ENCODE results near the gene SLIT3.

The SLIT3 gene

DNA sequence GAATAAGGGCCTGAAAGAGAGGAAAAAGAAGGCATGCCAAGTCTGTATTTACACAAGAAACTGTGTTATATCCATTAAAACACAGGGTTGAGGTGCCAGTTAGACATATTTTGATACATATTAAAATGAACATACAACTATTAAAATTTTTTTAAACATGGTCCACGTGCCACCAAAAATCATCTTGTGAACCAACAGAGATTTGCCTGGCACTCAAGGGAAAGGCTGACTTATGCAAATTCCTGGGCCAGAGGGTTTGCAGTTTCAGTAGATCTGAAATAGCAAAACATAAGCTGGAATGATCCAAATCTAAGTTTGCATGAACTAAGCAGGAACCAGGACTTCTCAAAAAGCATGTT, 168.7 kb downstream of the SLIT3 start:
- H3K4me2 ChIP-seq (ENCODE audit: low read length) = no peak overlapping the region
- no peaks in the 10 kb centered on the region for H3K27me3 ChIP-seq (ENCODE audit: control insufficient read depth, insufficient read depth, low read length)
- H3K4me3 ChIP-seq (ENCODE audit: low read length) = no peak overlapping the region
- no peak overlapping the region for H3K9ac ChIP-seq (ENCODE audit: low read depth, low read length)
- H3K9me3 ChIP-seq (replicated peaks; ENCODE audit: low read length) = no peaks in the 10 kb centered on the region
- no peaks in the 10 kb centered on the region for H3K4me1 ChIP-seq (ENCODE audit: control insufficient read depth, insufficient read depth, low read length)
- H3K36me3 ChIP-seq (ENCODE audit: insufficient read depth, low read length) = no peaks in the 10 kb centered on the region

DNA sequence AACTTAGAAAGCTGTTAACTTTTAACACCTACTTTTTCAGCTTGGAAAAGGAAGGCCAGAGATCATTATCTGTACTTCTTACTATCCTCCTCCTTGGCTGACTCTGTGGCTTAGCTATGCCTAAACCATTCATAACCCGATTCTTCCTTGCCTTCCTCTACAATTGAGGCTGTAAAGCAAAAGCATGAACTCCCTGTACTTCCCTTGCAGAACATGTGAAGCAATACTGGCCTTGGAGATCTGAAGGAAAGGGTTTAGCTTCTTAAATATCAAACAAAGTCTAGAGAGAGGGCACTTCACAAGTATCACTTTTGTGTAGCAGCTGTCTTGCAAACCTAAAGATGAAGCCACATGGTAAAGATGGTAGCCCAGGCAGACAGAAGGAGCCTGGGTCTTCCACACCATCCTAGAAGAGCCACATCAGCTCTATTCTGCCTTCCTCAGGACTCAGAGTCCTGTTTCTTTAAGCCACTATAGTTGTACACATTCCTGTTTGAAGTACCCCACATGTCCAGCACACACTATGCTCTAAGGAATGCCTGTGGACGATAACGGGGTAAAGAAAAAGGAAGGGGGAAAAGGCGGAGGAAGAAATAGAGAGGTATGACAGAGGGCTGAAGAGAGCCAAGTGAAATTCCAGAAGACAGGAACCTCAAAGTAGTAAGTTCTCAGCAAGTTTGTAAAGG, 169.2 kb downstream of the SLIT3 start:
- Histone ChIP-seq H3K4me1 (ENCODE audit: control insufficient read depth, insufficient read depth, low read length) (no peaks in the 10 kb centered on the region), H3K27me3 (ENCODE audit: control insufficient read depth, insufficient read depth, low read length) (no peaks in the 10 kb centered on the region), H3K9ac (ENCODE audit: low read depth, low read length) (no peak overlapping the region), H3K4me2 (ENCODE audit: low read length) (no peak overlapping the region), H3K36me3 (ENCODE audit: insufficient read depth, low read length) (no peaks in the 10 kb centered on the region), H3K4me3 (ENCODE audit: low read length) (no peak overlapping the region), H3K9me3 (replicated peaks; ENCODE audit: low read length) (no peaks in the 10 kb centered on the region)

DNA sequence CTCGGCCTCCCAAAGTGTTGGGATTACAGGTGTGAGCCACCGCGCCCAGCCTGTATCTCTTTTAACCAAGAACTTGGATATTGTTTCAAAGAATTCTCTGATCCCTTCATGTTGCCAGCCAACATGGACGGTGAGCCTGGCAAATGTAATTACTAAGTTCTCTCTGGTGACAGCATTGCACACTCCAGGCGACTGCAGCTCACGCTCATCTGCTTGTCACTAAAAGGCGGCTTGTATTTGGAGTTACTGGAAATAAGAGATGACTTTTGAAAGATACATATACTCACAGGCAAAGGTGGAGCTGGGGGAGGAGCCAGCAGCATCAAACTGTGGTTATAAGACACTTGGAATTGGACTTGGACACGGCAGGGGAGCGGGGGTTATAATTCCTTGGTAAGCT, 172.3 kb downstream of the SLIT3 start:
- no peaks in the 10 kb centered on the region for H3K9me3 ChIP-seq (replicated peaks; ENCODE audit: low read length)
- no peaks in the 10 kb centered on the region for H3K4me1 ChIP-seq (ENCODE audit: control insufficient read depth, insufficient read depth, low read length)
- peaks cover under 1% of the 10 kb centered on the region for H3K27me3 ChIP-seq (ENCODE audit: control insufficient read depth, insufficient read depth, low read length)
- H3K4me3 ChIP-seq (ENCODE audit: low read length) = no peak overlapping the region
- no peaks in the 10 kb centered on the region for H3K36me3 ChIP-seq (ENCODE audit: insufficient read depth, low read length)
- H3K9ac ChIP-seq (ENCODE audit: low read depth, low read length) = no peak overlapping the region
- H3K4me2 ChIP-seq (ENCODE audit: low read length) = no peak overlapping the region

DNA sequence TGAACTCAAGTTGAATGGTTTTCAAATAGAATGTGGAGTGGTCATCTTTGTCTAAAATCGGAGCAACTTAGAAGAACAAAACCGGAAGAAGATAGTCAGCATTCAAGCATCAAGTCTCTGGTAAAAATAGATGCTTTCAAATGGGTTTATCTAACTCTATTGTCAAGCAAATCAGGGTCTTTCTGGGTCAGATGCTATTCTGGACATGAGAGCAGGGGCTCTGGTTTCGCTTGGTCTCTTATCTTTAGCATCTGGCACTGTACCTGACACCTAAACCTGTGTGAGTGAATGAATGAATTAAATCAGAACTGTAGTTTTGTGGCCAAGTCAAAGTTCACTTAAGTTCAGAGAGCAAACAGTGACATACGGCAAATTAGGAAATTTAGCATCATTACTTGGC, 173.5 kb downstream of the SLIT3 start:
- H3K36me3 ChIP-seq (ENCODE audit: insufficient read depth, low read length) = no peaks in the 10 kb centered on the region
- no peaks in the 10 kb centered on the region for H3K4me1 ChIP-seq (ENCODE audit: control insufficient read depth, insufficient read depth, low read length)
- H3K9me3 ChIP-seq (replicated peaks; ENCODE audit: low read length) = no peaks in the 10 kb centered on the region
- no peak overlapping the region for H3K9ac ChIP-seq (ENCODE audit: low read depth, low read length)
- no peak overlapping the region for H3K4me3 ChIP-seq (ENCODE audit: low read length)
- no peak overlapping the region for H3K4me2 ChIP-seq (ENCODE audit: low read length)
- peaks cover 3% of the 10 kb centered on the region for H3K27me3 ChIP-seq (ENCODE audit: control insufficient read depth, insufficient read depth, low read length)

DNA sequence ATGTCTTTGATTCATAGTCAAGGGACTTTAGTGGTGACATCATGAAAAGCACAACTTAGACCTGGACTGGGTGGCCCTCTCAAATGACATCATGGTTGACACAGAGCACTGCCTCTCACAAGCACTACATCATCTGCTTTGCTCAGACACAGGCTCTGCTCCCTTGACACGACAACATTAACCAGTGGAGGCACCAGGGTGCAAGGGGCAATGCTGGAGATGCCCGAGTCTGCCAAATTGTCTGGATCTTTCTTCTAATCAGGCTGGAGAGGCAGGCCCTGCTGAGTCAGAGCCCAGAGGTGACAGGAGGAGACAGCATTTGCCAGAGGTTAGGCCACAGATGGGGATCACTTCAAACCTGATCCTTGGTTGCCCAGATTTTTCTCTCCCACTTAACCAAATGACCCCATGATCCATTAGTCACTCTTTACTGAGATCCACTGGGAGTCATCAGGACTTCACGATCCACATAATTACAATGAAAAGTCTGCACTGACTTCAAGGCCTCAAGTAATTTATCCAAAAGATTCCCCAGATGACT, 174.4 kb downstream of the SLIT3 start:
- Histone ChIP-seq H3K27me3 (ENCODE audit: control insufficient read depth, insufficient read depth, low read length) (peaks cover 3% of the 10 kb centered on the region), H3K4me2 (ENCODE audit: low read length) (no peak overlapping the region), H3K9me3 (replicated peaks; ENCODE audit: low read length) (no peaks in the 10 kb centered on the region), H3K4me3 (ENCODE audit: low read length) (no peak overlapping the region), H3K4me1 (ENCODE audit: control insufficient read depth, insufficient read depth, low read length) (no peaks in the 10 kb centered on the region), H3K9ac (ENCODE audit: low read depth, low read length) (no peak overlapping the region), H3K36me3 (ENCODE audit: insufficient read depth, low read length) (no peaks in the 10 kb centered on the region)

DNA sequence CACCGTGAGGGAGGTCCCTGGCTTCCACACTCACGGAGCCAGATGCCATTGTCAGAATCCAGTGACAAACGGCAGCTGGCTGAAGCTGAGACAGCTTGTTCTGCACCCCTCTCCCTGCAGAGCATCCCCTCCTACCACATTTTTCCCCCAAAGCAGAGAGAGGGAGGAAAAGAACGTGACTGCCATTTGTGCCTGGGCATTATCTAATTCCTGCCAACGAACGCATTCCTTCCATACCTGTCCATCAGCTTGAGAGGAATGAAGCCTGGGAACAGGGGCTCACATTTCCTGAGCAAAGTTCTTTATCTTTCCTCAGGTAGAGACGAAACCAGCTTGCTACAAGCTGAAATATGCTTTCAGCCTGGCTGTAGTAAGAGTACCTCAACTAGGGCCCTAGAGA, 175.4 kb downstream of the SLIT3 start:
- peaks cover 3% of the 10 kb centered on the region for H3K27me3 ChIP-seq (ENCODE audit: control insufficient read depth, insufficient read depth, low read length)
- no peak overlapping the region for H3K4me2 ChIP-seq (ENCODE audit: low read length)
- H3K4me3 ChIP-seq (ENCODE audit: low read length) = no peak overlapping the region
- H3K36me3 ChIP-seq (ENCODE audit: insufficient read depth, low read length) = no peaks in the 10 kb centered on the region
- H3K4me1 ChIP-seq (ENCODE audit: control insufficient read depth, insufficient read depth, low read length) = no peaks in the 10 kb centered on the region
- H3K9ac ChIP-seq (ENCODE audit: low read depth, low read length) = no peak overlapping the region
- no peaks in the 10 kb centered on the region for H3K9me3 ChIP-seq (replicated peaks; ENCODE audit: low read length)

DNA sequence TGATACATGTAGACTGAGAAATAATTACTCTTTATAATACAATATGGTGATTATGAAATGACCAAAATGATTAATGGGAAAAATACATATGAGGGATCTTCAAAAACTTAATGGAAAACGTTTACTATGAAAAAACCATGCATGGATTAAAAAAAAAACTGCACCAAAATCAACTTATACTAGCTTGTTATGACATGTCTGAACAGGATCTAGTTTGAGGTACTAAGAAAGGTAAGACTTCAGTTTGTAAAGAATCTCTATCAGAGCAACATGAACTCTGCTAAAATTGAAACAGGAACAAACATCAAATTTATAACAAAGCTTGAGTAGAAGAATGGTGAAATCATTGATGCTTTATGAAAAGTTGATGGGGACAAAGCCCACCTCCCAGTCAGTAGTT, 178.0 kb downstream of the SLIT3 start:
- no peaks in the 10 kb centered on the region for H3K36me3 ChIP-seq (ENCODE audit: insufficient read depth, low read length)
- peaks cover 3% of the 10 kb centered on the region for H3K27me3 ChIP-seq (ENCODE audit: control insufficient read depth, insufficient read depth, low read length)
- H3K9ac ChIP-seq (ENCODE audit: low read depth, low read length) = no peak overlapping the region
- no peak overlapping the region for H3K4me3 ChIP-seq (ENCODE audit: low read length)
- H3K9me3 ChIP-seq (replicated peaks; ENCODE audit: low read length) = no peaks in the 10 kb centered on the region
- H3K4me2 ChIP-seq (ENCODE audit: low read length) = no peak overlapping the region
- no peaks in the 10 kb centered on the region for H3K4me1 ChIP-seq (ENCODE audit: control insufficient read depth, insufficient read depth, low read length)

DNA sequence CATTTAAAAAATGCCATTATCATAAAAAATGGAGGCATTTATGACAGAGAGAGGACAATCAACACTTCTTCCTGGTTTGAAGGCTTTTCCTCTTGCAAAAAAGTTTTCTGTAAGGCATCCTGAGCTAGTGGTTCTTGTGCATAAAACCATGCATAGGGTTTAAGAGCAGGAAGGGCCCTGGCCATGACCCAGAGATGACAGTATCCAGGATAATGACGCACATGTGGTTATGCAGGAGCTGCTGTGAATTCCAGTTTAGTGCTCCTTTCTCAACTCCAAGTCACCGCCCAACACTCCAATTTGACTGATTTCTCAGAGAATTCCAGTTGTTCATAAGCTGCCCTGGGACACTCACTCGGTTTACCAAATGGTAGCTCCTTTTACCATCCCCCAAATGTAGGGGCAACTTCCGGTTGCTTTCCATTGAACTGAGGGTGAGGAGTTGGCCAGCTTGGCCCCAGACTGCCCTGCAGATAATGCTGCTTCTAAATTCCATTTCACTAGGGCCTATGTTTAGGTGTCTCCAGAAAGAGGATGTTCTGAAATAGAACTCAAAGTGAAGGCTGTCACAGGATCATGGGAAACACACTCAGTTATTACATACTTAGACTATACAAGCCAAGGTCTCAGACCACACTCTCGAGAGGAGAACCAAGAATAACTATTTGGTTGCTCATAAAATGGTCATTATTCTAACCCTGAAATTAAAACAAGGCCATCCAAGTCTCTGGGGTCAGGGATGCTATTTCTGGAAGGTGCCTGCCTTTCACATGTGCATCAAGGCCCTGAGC, 179.1 kb downstream of the SLIT3 start:
- Histone ChIP-seq H3K9ac (ENCODE audit: low read depth, low read length) (no peak overlapping the region), H3K4me3 (ENCODE audit: low read length) (no peak overlapping the region), H3K36me3 (ENCODE audit: insufficient read depth, low read length) (no peaks in the 10 kb centered on the region), H3K4me2 (ENCODE audit: low read length) (no peak overlapping the region), H3K4me1 (ENCODE audit: control insufficient read depth, insufficient read depth, low read length) (no peaks in the 10 kb centered on the region), H3K9me3 (replicated peaks; ENCODE audit: low read length) (no peaks in the 10 kb centered on the region), H3K27me3 (ENCODE audit: control insufficient read depth, insufficient read depth, low read length) (peaks cover 3% of the 10 kb centered on the region)

DNA sequence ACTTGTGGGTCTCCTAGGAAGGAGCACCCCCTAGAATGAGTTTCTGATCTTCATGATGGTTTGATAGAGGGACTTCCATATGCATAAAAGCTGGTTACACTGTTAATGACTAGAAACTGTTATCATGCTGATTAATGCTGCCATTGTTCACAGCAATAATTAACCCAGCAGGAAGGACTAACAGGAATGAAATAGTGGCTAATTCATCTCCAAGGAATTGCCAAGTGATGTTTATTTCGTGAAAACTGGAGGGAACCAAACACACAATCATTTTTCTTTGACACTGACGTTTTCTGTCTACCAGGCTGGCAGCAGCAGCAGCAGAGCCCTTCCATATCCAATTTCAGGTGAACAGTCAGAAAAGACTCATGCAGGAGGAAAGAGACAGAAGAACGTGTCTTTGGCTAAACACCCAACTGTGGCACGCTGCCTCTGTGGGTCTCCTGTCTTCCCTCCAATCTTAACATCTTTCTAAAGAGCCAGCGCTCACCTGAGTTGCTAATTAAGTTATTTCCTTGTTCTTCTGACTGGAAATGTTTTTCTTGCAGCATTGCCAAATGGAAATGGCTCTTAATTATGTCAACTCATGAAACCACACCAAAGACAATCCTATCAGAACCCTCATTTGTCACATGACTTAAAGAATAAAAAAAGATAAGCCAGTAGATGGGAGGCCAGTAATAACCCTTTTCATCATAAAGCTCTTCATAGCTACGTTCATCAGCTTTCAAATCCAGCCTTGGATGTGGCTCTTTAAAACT, 181.5 kb downstream of the SLIT3 start:
- no peak overlapping the region for H3K4me3 ChIP-seq (ENCODE audit: low read length)
- H3K4me1 ChIP-seq (ENCODE audit: control insufficient read depth, insufficient read depth, low read length) = no peaks in the 10 kb centered on the region
- no peaks in the 10 kb centered on the region for H3K36me3 ChIP-seq (ENCODE audit: insufficient read depth, low read length)
- H3K9me3 ChIP-seq (replicated peaks; ENCODE audit: low read length) = no peaks in the 10 kb centered on the region
- no peak overlapping the region for H3K9ac ChIP-seq (ENCODE audit: low read depth, low read length)
- no peak overlapping the region for H3K4me2 ChIP-seq (ENCODE audit: low read length)
- H3K27me3 ChIP-seq (ENCODE audit: control insufficient read depth, insufficient read depth, low read length) = peaks cover 3% of the 10 kb centered on the region

DNA sequence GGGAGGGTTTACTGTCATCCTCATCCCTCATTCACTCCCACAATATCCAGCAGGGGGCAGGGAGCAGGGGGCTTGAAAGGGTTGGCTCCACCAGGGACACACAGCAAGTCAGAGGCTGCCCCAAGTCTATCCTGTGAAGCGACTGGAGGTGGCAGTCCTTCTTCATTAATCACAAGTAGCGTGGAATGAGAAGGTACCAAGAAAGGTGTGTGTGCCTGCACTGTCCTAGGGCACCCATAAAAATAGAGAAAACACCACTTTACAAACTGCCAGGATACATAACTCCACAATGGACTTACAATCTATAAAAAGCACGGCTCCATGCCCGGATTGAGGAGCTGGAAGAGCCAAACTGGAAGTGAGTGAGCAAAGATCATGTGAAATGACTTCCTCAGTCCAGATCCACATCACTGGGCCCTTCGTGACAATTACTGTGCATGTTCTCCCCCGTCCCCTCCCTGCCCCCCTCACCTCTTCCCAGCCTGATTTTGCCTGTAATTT, 183.9 kb downstream of the SLIT3 start:
- no peak overlapping the region for H3K4me2 ChIP-seq (ENCODE audit: low read length)
- H3K9me3 ChIP-seq (replicated peaks; ENCODE audit: low read length) = no peaks in the 10 kb centered on the region
- no peak overlapping the region for H3K9ac ChIP-seq (ENCODE audit: low read depth, low read length)
- no peak overlapping the region for H3K4me3 ChIP-seq (ENCODE audit: low read length)
- no peaks in the 10 kb centered on the region for H3K36me3 ChIP-seq (ENCODE audit: insufficient read depth, low read length)
- H3K4me1 ChIP-seq (ENCODE audit: control insufficient read depth, insufficient read depth, low read length) = no peaks in the 10 kb centered on the region
- H3K27me3 ChIP-seq (ENCODE audit: control insufficient read depth, insufficient read depth, low read length) = no peaks in the 10 kb centered on the region

DNA sequence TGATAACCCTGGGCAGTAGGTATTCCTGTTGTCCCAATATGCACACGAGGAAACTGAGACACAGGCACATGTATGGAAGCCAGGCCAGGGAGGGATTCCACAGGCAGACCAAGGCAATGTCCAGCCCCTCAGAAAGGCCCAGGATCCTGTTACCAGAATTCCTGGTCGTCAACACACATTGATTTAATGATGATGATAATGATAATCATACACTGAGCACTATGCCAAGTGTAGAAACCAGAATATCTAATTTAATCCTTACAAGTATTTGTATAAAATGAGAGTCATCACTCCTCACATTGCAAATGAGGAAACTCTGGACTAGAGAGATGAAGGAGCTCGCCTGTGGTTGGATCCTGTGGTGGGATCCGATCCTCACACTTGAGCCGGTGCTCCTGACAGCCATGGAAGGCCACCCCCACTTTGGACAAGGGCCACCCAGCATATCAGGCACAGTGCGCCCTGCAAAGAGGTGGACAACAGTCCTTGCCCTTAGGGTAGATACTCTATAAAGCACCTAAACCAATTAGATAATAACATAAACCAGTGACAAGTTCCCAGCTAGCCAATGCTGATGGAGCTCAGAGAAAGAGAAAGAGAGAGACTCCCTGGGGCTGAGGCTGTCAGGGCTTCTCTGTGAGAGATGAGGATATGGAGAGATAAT, 185.3 kb downstream of the SLIT3 start:
- Histone ChIP-seq H3K4me3 (ENCODE audit: low read length) (no peak overlapping the region), H3K4me2 (ENCODE audit: low read length) (no peak overlapping the region), H3K9me3 (replicated peaks; ENCODE audit: low read length) (no peaks in the 10 kb centered on the region)

More for the DNA sequence above, 185.3 kb downstream of the SLIT3 start:
- Histone ChIP-seq H3K36me3 (ENCODE audit: insufficient read depth, low read length) (no peaks in the 10 kb centered on the region), H3K9ac (ENCODE audit: low read depth, low read length) (no peak overlapping the region), H3K4me1 (ENCODE audit: control insufficient read depth, insufficient read depth, low read length) (no peaks in the 10 kb centered on the region), H3K27me3 (ENCODE audit: control insufficient read depth, insufficient read depth, low read length) (no peaks in the 10 kb centered on the region)

Measured in skeletal muscle satellite cell (primary cell).